ENCODE results near the gene CPEB3. TPM values are rescaled to one million over a fixed set of nuclear protein-coding genes. Genes with fewer than 3 reads are reported as not detected.

CPEB3 gene
- total and polyA plus RNA-seq, 8 donors: 2.1 to 7.0 (median 4.4) TPM

- no peaks in the 10 kb centered on the region for H3K36me3 ChIP-seq
- FAIRE-seq: no peak
- 53 to 58% methylated on average over 8 of the region's 8 CpGs for WGBS, 2 donors
- no peaks in the 10 kb centered on the region for H3K27me3 ChIP-seq
- TF ChIP-seq CTCF (IDR thresholded peaks at IDR 0.05): no peak
- peaks cover 0 to 8% (median 7%) of the 10 kb centered on the region in 3 donors for H3K4me1 ChIP-seq
- ATAC-seq: peak; percentile 35 to 62 (median 52)
- H3K4me3 ChIP-seq: no peak overlapping the region
- intact Hi-C loops (cut with DNase I): no loop called here
- H3K9me3 ChIP-seq: no peaks in the 10 kb centered on the region
- DNase-seq: no peak
- H3K27ac ChIP-seq: no peak overlapping the region
Measured at GRCh38 chr10:92156874-92157773, 133.8 kb downstream of the CPEB3 start.

GRCh38 chr10:92150823-92151222, 140.1 kb downstream of the CPEB3 start:
- no peak for DNase-seq
- ATAC-seq: no peak
- FAIRE-seq: no peak

GRCh38 chr10:92149261-92149660, 141.6 kb downstream of the CPEB3 start:
- H3K27me3 ChIP-seq: no peaks in the 10 kb centered on the region
- H3K9me3 ChIP-seq: no peaks in the 10 kb centered on the region
- H3K36me3 ChIP-seq: no peaks in the 10 kb centered on the region
- DNase-seq: no peak
- TF ChIP-seq CTCF (IDR thresholded peaks at IDR 0.05): no peak
- intact Hi-C loops (cut with DNase I): no loop called here
- FAIRE-seq: no peak
- no peak overlapping the region for H3K27ac ChIP-seq
- ATAC-seq: no peak
- peaks cover 0 to 19% (median 0%) of the 10 kb centered on the region in 3 donors for H3K4me1 ChIP-seq
- no peak overlapping the region for H3K4me3 ChIP-seq
- WGBS, 2 donors: 93 to 97% methylated on average over 1 of the region's 1 CpG

More at GRCh38 chr10:92150823-92151222, 140.1 kb downstream of the CPEB3 start:
- H3K36me3 ChIP-seq: no peaks in the 10 kb centered on the region
- intact Hi-C loops (cut with DNase I): no loop called here
- TF ChIP-seq CTCF (IDR thresholded peaks at IDR 0.05): no peak
- H3K4me3 ChIP-seq: no peak overlapping the region
- no peaks in the 10 kb centered on the region for H3K27me3 ChIP-seq
- H3K27ac ChIP-seq: no peak overlapping the region
- no peaks in the 10 kb centered on the region for H3K9me3 ChIP-seq
- H3K4me1 ChIP-seq: peaks cover 0 to 19% (median 0%) of the 10 kb centered on the region in 3 donors

- Histone ChIP-seq H3K9me3 (no peaks in the 10 kb centered on the region), H3K4me1 (peaks cover 0 to 25% (median 4%) of the 10 kb centered on the region in 3 donors), H3K27me3 (no peaks in the 10 kb centered on the region), H3K4me3 (no peak overlapping the region), H3K36me3 (no peaks in the 10 kb centered on the region), H3K27ac (peak overlapping the region in 1 of 4 donors; percentile 22)
- ATAC-seq (no peak), DNase-seq (no peak), FAIRE-seq (no peak)
- intact Hi-C loops (cut with DNase I): no loop called here
- TF ChIP-seq CTCF (IDR thresholded peaks at IDR 0.05): no peak
- 91% methylated on average over 6 of the region's 6 CpGs for WGBS, 2 donors
Measured at GRCh38 chr10:92146781-92147180, 144.1 kb downstream of the CPEB3 start.

GRCh38 chr10:92146107-92146506, 144.8 kb downstream of the CPEB3 start:
- H3K4me1 ChIP-seq: peaks cover 0 to 20% (median 5%) of the 10 kb centered on the region in 3 donors
- intact Hi-C loops (cut with DNase I): no loop called here
- FAIRE-seq: no peak
- no peaks in the 10 kb centered on the region for H3K36me3 ChIP-seq
- no peak for ATAC-seq
- WGBS, 2 donors: 73 to 93% methylated on average over 1 of the region's 1 CpG
- no peak for DNase-seq
- no peaks in the 10 kb centered on the region for H3K27me3 ChIP-seq
- peak overlapping the region in 1 of 4 donors; percentile 20 for H3K27ac ChIP-seq
- no peaks in the 10 kb centered on the region for H3K9me3 ChIP-seq
- no peak overlapping the region for H3K4me3 ChIP-seq
- TF ChIP-seq CTCF (IDR thresholded peaks at IDR 0.05): no peak

Measured in pancreas (tissue), 10 donors.